GM12801 (cell line): ENCODE data around the gene TPH2.

Experiments used
- TF ChIP-seq, protein P1 (sequence below): IDR thresholded peaks from one replicate; pipeline ENCODE4 v1.5.1; 2011; ENCODE audit warnings: control low read depth; ENCODE audit not compliant: insufficient read length; ENCODE audit errors: extremely low read depth

The TPH2 gene

GRCh38 chr12:72074065-72074464 lies 135.4 kb downstream of the TPH2 start:
- TF ChIP-seq, protein P1, sequence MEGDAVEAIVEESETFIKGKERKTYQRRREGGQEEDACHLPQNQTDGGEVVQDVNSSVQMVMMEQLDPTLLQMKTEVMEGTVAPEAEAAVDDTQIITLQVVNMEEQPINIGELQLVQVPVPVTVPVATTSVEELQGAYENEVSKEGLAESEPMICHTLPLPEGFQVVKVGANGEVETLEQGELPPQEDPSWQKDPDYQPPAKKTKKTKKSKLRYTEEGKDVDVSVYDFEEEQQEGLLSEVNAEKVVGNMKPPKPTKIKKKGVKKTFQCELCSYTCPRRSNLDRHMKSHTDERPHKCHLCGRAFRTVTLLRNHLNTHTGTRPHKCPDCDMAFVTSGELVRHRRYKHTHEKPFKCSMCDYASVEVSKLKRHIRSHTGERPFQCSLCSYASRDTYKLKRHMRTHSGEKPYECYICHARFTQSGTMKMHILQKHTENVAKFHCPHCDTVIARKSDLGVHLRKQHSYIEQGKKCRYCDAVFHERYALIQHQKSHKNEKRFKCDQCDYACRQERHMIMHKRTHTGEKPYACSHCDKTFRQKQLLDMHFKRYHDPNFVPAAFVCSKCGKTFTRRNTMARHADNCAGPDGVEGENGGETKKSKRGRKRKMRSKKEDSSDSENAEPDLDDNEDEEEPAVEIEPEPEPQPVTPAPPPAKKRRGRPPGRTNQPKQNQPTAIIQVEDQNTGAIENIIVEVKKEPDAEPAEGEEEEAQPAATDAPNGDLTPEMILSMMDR, result no peak

GRCh38 chr12:72074956-72075355 lies 136.3 kb downstream of the TPH2 start:
- TF ChIP-seq, protein P1, result no peak

GRCh38 chr12:72075401-72075800 lies 136.8 kb downstream of the TPH2 start:
- TF ChIP-seq, protein P1, result no peak

DNA sequence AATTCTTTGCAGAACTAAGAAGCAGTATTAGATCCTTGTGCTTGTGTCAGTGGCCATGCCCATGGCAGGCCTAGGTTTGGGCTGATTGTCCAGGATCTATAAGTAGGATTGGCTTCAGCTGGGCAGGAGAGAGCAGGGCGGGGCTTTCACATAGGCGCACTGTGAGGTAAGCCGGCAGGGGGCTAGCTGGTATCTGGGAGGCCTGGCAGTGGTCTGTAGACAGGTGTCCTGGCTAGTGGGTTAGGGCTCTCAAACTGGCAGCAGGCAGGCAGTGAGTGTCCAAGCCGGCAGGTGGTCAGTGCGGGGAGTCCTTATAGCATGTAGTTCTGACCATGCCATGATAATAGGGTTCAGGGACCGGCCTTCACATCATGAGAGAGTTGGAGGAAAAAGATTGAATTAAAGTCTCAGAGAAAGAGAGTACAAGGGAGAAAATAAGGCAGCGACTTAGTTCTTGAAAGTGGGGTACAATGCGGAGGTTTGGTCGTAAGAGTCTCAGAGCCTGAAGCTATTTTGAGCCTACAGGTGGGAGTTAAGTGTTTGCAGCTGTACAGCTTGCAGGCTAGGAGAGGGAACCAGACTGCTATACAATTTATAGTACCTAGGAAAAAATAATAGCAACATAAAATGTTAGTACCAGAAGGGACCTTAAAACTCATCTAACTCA lies 137.4 kb downstream of the TPH2 start:
- TF ChIP-seq, protein P1, result no peak

DNA sequence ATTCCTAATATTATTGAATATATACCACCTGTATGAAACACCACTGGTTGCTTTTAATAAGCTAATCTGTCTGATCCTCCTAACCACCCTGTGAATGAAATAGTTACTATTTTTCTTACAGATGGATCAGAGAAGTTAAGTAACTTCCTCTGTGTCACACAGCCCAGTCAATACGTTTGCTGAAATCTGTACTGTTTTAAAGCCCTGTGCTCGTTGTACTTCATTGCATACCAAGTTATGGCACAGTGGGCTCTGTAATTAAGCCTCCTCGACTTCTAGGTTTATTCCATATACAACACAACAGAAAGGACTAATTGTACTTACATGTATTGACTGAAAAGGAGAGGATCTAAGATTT lies 137.9 kb downstream of the TPH2 start:
- TF ChIP-seq, protein P1, result no peak

GRCh38 chr12:72077111-72077820 lies 138.6 kb downstream of the TPH2 start:
- TF ChIP-seq, protein P1, result no peak

- TF ChIP-seq, protein P1, result no peak
Measured at GRCh38 chr12:72081777-72082176, 143.1 kb downstream of the TPH2 start.
